HG03060 (cell line): Measurements from ENCODE around the gene RETN.

Experiments
- ATAC-seq: cut with Tn5 transposase; IDR thresholded peaks from one replicate; pipeline ENCODE4 v1.9.1; 2021; ENCODE audit warnings: low read depth, moderate number of reproducible peaks; ENCODE audit not compliant: unreplicated experiment

Gene RETN

GRCh38 chr19:7705387-7706187 is 36.7 kb downstream of the RETN start:
- ATAC-seq = no peak

- ATAC-seq = no peak
These were observed 37.5 kb downstream of the RETN start for GRCh38 chr19:7706188-7706954.

- no peak for ATAC-seq
These were observed 38.2 kb downstream of the RETN start for GRCh38 chr19:7706955-7707456.

- ATAC-seq = no peak
These were observed 41.1 kb downstream of the RETN start for GRCh38 chr19:7709932-7710460.

- no peak for ATAC-seq
These were observed 41.8 kb downstream of the RETN start for GRCh38 chr19:7710616-7711015.

GRCh38 chr19:7715671-7716070 is 46.8 kb downstream of the RETN start:
- ATAC-seq = no peak

- ATAC-seq = no peak
These were observed 47.9 kb downstream of the RETN start for GRCh38 chr19:7716762-7717161.

- ATAC-seq = no peak
These were observed 49.8 kb downstream of the RETN start for GRCh38 chr19:7718668-7719067.
